DND-41 (cell line): ENCODE measurements around the gene RELN.

ENCODE experiments used
- ATAC-seq: fragments of 200-7000 bp; cut with Tn5 transposase; 3 replicates; pipeline ENCODE4 v1.9.1; 2021; ENCODE audit warnings: low read depth; ENCODE audit not compliant: insufficient read depth
- DNase-seq: peaks from one replicate; pipeline ENCODE4 v3.0.0-alpha.2; 2020
- H2AFZ ChIP-seq: 2 replicates; pipeline ENCODE4 v1.6.0; 2012; ENCODE audit warnings: low read depth, low read length
- H3K27ac ChIP-seq: 2 replicates; pipeline ENCODE4 v1.5.1; 2012; ENCODE audit warnings: low read length, inconsistent platforms
- H3K27me3 ChIP-seq: fragments of 200-600 bp; sonication (generic); 2 replicates; pipeline ENCODE4 v1.6.0; 2012; ENCODE audit warnings: low read length, mild to moderate bottlenecking, inconsistent platforms; ENCODE audit not compliant: insufficient read depth, poor library complexity
- H3K36me3 ChIP-seq: 2 replicates; pipeline ENCODE4 v1.5.1; 2012; ENCODE audit warnings: low read length, inconsistent platforms; ENCODE audit not compliant: insufficient read depth
- H3K4me1 ChIP-seq: 2 replicates; pipeline ENCODE4 v1.5.1; 2012; ENCODE audit warnings: mild to moderate bottlenecking, low read length; ENCODE audit not compliant: insufficient read depth
- H3K4me2 ChIP-seq: 2 replicates; pipeline ENCODE4 v1.6.0; 2012; ENCODE audit warnings: mild to moderate bottlenecking, moderate library complexity, low read length, inconsistent platforms; ENCODE audit not compliant: insufficient read depth
- H3K4me3 ChIP-seq, 2 experiments: fragments of 200-600 bp in 1 of 2; shearing (Covaris generic) in 1 of 2; 2 replicates each; pipeline ENCODE4 v1.5.1; 2012 to 2016; ENCODE audit warnings: inconsistent platforms in 2 of 2, low read length in 2 of 2, mild to moderate bottlenecking in 2 of 2, low read depth in 1 of 2, moderate library complexity in 1 of 2
- H3K79me2 ChIP-seq: 2 replicates; pipeline ENCODE4 v1.6.0; 2012; ENCODE audit warnings: low read length, inconsistent platforms; ENCODE audit not compliant: insufficient read depth
- H3K9ac ChIP-seq: 2 replicates; pipeline ENCODE4 v1.6.0; 2012; ENCODE audit warnings: low read depth, mild to moderate bottlenecking, inconsistent platforms, low read length, moderate library complexity
- H3K9me3 ChIP-seq: 2 replicates; pipeline ENCODE4 v1.5.1; 2012; ENCODE audit warnings: low read length, moderate library complexity, mild to moderate bottlenecking, inconsistent platforms; ENCODE audit not compliant: insufficient read depth, severe bottlenecking
- H4K20me1 ChIP-seq: 2 replicates; pipeline ENCODE4 v1.6.0; 2012; ENCODE audit warnings: low read length; ENCODE audit not compliant: insufficient read depth
- CTCF ChIP-seq: IDR thresholded peaks from 2 replicates; pipeline ENCODE4 v1.5.1; 2012; ENCODE audit warnings: borderline replicate concordance, low read length, moderate library complexity, mild to moderate bottlenecking; ENCODE audit not compliant: poor library complexity, severe bottlenecking; ENCODE audit errors: extremely low read depth
- EZH2 ChIP-seq: IDR thresholded peaks from 3 replicates; pipeline ENCODE4 v1.6.1; 2012; ENCODE audit warnings: borderline replicate concordance, low read depth, mild to moderate bottlenecking, moderate library complexity, low read length, inconsistent platforms; ENCODE audit not compliant: severe bottlenecking

The RELN gene

GRCh38 chr7:103870664-103871063 is 118.8 kb downstream of the RELN start:
- TF ChIP-seq CTCF (no peak), EZH2 (no peak)
- Histone ChIP-seq H2AFZ (no peak overlapping the region), H3K9ac (no peak overlapping the region), H3K27ac (no peak overlapping the region), H3K27me3 (peaks cover 8% of the 10 kb centered on the region), H4K20me1 (no peaks in the 10 kb centered on the region), H3K36me3 (no peaks in the 10 kb centered on the region), H3K4me2 (no peak overlapping the region), H3K79me2 (no peaks in the 10 kb centered on the region), H3K4me3 (no peak overlapping the region), H3K4me1 (no peaks in the 10 kb centered on the region), H3K9me3 (no peaks in the 10 kb centered on the region)
- DNase-seq, result no peak
- no peak for ATAC-seq

GRCh38 chr7:103867874-103868273 is 121.6 kb downstream of the RELN start:
- Histone ChIP-seq H4K20me1 (no peaks in the 10 kb centered on the region), H3K27ac (no peak overlapping the region), H3K4me1 (no peaks in the 10 kb centered on the region), H3K27me3 (peaks cover 8% of the 10 kb centered on the region), H3K79me2 (no peaks in the 10 kb centered on the region), H3K9ac (no peak overlapping the region), H2AFZ (no peak overlapping the region), H3K36me3 (no peaks in the 10 kb centered on the region), H3K9me3 (no peaks in the 10 kb centered on the region), H3K4me2 (no peak overlapping the region), H3K4me3 (no peak overlapping the region)
- ATAC-seq (no peak), DNase-seq (no peak)
- no peak for TF ChIP-seq EZH2
- no peak for TF ChIP-seq CTCF

GRCh38 chr7:103866919-103867318 is 122.5 kb downstream of the RELN start:
- Histone ChIP-seq H3K27me3 (peaks cover 8% of the 10 kb centered on the region), H2AFZ (no peak overlapping the region), H3K9ac (no peak overlapping the region), H4K20me1 (no peaks in the 10 kb centered on the region), H3K4me1 (no peaks in the 10 kb centered on the region), H3K9me3 (no peaks in the 10 kb centered on the region), H3K4me2 (no peak overlapping the region), H3K79me2 (no peaks in the 10 kb centered on the region), H3K4me3 (no peak overlapping the region), H3K27ac (no peak overlapping the region), H3K36me3 (no peaks in the 10 kb centered on the region)
- DNase-seq, result no peak
- no peak for TF ChIP-seq CTCF
- no peak for TF ChIP-seq EZH2
- no peak for ATAC-seq

- DNase-seq (no peak), ATAC-seq (no peak)
- Histone ChIP-seq H3K27me3 (peaks cover 8% of the 10 kb centered on the region), H3K27ac (no peak overlapping the region), H3K9ac (no peak overlapping the region), H4K20me1 (no peaks in the 10 kb centered on the region), H2AFZ (no peak overlapping the region), H3K4me3 (no peak overlapping the region), H3K9me3 (no peaks in the 10 kb centered on the region), H3K4me1 (no peaks in the 10 kb centered on the region), H3K4me2 (no peak overlapping the region), H3K79me2 (no peaks in the 10 kb centered on the region), H3K36me3 (no peaks in the 10 kb centered on the region)
- TF ChIP-seq EZH2 (no peak), CTCF (no peak)
Observed at GRCh38 chr7:103865442-103865841, 124.0 kb downstream of the RELN start.
